ENCODE results near the gene HAL. TPM values are rescaled to one million over a fixed set of nuclear protein-coding genes. Genes with fewer than 3 reads are reported as not detected.

Gene HAL
- total and polyA plus RNA-seq, 10 of the 15 experiments (the other 5 are each of a cell fraction or from before 2014, with no cell fraction given) = 0.04 to 0.45 (median 0.13) TPM; not detected in 1

DNA sequence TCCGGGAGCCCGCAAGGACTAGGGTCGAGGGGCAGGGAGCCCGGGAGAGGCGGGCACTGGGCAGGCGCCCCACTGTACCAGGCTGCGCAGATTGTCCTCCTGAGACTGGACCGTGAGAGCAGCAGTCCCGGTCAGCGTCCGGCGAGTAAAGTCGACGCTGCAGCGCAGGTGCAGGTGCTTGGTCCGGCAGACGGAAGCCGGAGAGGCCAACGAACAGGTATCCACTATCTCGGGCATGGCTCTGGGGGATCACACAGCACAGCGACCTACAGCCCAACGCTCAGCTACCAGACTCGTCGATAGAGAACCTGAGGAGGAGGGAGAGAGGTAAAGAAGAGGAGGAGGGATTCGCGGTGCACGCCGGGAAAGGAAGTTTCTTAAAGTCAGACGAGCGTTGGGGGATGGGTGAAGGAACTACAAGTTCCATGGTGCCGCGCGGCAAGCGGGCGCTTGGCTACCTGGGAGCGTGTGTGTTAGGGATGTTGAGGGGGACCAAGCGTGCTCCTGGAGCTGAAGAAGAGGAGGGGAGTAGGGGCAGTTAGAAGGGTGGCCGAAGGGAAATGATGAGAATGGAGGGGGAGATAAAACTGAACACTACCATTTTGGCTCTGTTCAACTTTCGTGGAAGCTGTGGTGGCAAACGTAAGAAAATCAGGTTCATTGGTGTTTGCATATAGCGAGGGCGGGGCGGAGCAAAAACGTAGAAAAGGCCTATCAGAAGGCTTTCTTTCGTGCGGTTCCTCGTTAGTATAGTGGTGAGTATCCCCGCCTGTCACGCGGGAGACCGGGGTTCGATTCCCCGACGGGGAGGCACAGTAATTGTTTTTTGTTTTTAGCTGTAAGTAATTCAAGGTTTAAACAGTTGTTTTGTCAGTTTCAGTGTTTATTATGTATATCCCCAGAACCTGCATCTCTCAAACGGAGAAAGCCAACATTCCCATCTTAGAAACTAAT is 39.4 kb upstream of the HAL start, which contains the start of gene LTA4H (continued):
- no peak for TF ChIP-seq BCL3 (IDR thresholded peaks at IDR 0.05; ENCODE audit: borderline replicate concordance, insufficient read depth, low read depth, low read length, poor library complexity, severe bottlenecking)
- TF ChIP-seq HDAC6 (IDR thresholded peaks at IDR 0.05; ENCODE audit: unreplicated experiment) = no peak
- no peak for TF ChIP-seq CTCF (IDR thresholded peaks at IDR 0.05 in 2 of 3, conservative IDR thresholded peaks at IDR 0.05 in 1 of 3; ENCODE audit: control insufficient read depth in 2 of 3, extremely low read depth in 1 of 3, insufficient read depth in 1 of 3, low read depth in 3 of 3, low read length in 3 of 3)
- TF ChIP-seq RUNX3 (IDR thresholded peaks at IDR 0.05; ENCODE audit: low read length) = peak; percentile 88
- peak; percentile 52; the same call in 1 of the 2 replicates for TF ChIP-seq TCF12 (IDR thresholded peaks at IDR 0.05; ENCODE audit: low read depth, low read length)
- TF ChIP-seq CHD4 (IDR thresholded peaks at IDR 0.05) = no peak
- peak; percentile 97 for TF ChIP-seq TBL1XR1 (IDR thresholded peaks at IDR 0.05; ENCODE audit: low read depth, low read length)
- peak; percentile 8; the same call in 1 of the 2 replicates for TF ChIP-seq SPI1 (IDR thresholded peaks at IDR 0.05; ENCODE audit: borderline replicate concordance, insufficient read depth, low read depth, low read length)
- peak; percentile 78; the same call in 1 of the 2 replicates for TF ChIP-seq ATF7 (IDR thresholded peaks at IDR 0.05; ENCODE audit: low read depth)
- TF ChIP-seq, protein P1, sequence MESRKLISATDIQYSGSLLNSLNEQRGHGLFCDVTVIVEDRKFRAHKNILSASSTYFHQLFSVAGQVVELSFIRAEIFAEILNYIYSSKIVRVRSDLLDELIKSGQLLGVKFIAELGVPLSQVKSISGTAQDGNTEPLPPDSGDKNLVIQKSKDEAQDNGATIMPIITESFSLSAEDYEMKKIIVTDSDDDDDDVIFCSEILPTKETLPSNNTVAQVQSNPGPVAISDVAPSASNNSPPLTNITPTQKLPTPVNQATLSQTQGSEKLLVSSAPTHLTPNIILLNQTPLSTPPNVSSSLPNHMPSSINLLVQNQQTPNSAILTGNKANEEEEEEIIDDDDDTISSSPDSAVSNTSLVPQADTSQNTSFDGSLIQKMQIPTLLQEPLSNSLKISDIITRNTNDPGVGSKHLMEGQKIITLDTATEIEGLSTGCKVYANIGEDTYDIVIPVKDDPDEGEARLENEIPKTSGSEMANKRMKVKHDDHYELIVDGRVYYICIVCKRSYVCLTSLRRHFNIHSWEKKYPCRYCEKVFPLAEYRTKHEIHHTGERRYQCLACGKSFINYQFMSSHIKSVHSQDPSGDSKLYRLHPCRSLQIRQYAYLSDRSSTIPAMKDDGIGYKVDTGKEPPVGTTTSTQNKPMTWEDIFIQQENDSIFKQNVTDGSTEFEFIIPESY (IDR thresholded peaks at IDR 0.05) = peak; percentile 36; the same call in 1 of the 2 replicates
- TF ChIP-seq NFIC (IDR thresholded peaks at IDR 0.05; ENCODE audit: low read depth, low read length) = peak; percentile 47; the same call in 1 of the 2 replicates
- no peak for TF ChIP-seq ATF3 (IDR thresholded peaks at IDR 0.05; ENCODE audit: borderline replicate concordance, extremely low read depth, low read depth, low read length)
- TF ChIP-seq NKRF (conservative IDR thresholded peaks at IDR 0.05) = peak; percentile 32
- TF ChIP-seq ZNF384 (IDR thresholded peaks at IDR 0.05; ENCODE audit: borderline replicate concordance, low read depth, low read length) = no peak
- TF ChIP-seq CREM (IDR thresholded peaks at IDR 0.05; ENCODE audit: low read depth) = peak; percentile 73
- TF ChIP-seq, protein P2, sequence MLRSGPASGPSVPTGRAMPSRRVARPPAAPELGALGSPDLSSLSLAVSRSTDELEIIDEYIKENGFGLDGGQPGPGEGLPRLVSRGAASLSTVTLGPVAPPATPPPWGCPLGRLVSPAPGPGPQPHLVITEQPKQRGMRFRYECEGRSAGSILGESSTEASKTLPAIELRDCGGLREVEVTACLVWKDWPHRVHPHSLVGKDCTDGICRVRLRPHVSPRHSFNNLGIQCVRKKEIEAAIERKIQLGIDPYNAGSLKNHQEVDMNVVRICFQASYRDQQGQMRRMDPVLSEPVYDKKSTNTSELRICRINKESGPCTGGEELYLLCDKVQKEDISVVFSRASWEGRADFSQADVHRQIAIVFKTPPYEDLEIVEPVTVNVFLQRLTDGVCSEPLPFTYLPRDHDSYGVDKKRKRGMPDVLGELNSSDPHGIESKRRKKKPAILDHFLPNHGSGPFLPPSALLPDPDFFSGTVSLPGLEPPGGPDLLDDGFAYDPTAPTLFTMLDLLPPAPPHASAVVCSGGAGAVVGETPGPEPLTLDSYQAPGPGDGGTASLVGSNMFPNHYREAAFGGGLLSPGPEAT (IDR thresholded peaks at IDR 0.05; ENCODE audit: low read depth) = peak; percentile 57
- TF ChIP-seq FOS (IDR thresholded peaks at IDR 0.05; ENCODE audit: borderline replicate concordance, extremely low read depth, insufficient read length) = no peak
- peak; percentile 47; the same call in 1 of the 2 replicates for TF ChIP-seq CBFB (IDR thresholded peaks at IDR 0.05; ENCODE audit: low read depth)

Measured in GM12878 (cell line).